Measurements from ENCODE around the gene INTS11. TPM values are rescaled to one million over a fixed set of nuclear protein-coding genes. Genes with fewer than 3 reads are reported as not detected.

INTS11 gene
- total RNA-seq, 2 donors from 2014 or later: 97.3 to 178 TPM

GRCh38 chr1:1348420-1349255 lies 24.2 kb upstream of the INTS11 start:
- under 1% methylated on average over 67 of the region's 109 CpGs for WGBS
- intact Hi-C loops (cut with DNase I): loop anchor here (5.0 kb wide), 1 partner anchor 41 kb away; the partner anchor contains the start of genes ACAP3 and PUSL1
- Histone ChIP-seq H3K4me3 (peak overlapping the region; percentile 60 to 79), H3K27ac (peak overlapping the region; percentile 62 to 66), H3K4me1 (replicated peaks) (peaks cover 14% of the 10 kb centered on the region), H3K9me3 (no peaks in the 10 kb centered on the region), H3K36me3 (no peaks in the 10 kb centered on the region), H3K27me3 (replicated peaks; ENCODE audit: insufficient read depth) (no peaks in the 10 kb centered on the region)
- TF ChIP-seq POLR2A (IDR thresholded peaks at IDR 0.05) (no peak), CTCF (IDR thresholded peaks at IDR 0.05) (no peak), POLR2AphosphoS5 (IDR thresholded peaks at IDR 0.05) (no peak)
- DNase-seq (ENCODE audit: low spot score): no peak

DNA sequence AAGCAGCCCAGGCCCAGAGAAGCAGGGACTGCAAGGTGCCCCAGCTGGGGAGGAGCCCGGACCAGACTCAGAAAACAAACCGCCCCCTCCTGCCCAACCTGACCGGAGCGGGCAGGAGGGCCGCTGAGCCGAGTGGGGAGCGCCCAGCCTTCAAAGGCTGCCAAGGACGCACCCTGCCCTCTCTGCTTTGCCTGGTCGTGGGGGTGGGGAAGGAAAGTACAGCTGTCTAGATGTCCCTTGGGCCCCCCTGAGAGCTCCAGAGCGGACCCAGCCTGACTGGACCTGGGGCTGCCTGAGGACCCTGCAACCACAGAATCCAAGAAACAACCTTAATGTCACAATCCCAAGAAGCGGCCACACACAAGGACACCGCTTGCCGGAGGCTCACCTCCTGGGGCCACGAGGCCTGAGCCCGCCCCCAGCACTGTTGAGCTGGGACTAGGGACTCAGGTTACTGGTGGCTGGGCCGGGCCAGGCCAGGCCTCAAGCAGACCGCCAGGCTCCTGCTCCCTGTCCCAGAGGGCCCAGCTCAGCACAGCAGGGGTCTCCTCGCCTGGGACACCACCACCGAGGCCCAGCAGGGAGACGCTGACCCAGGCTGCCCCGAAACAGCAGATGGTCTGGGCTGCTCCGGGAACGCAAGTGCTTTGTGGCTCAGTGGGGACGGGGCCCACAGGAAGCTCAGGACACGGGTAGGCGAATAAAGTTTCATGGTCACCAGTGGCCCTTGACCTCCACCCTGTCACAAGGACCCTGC lies 23.4 kb upstream of the INTS11 start:
- WGBS: 22% methylated on average over 19 of the region's 26 CpGs
- H3K4me1 ChIP-seq (replicated peaks): peaks cover 14% of the 10 kb centered on the region
- H3K36me3 ChIP-seq: no peaks in the 10 kb centered on the region
- no peak for DNase-seq (ENCODE audit: low spot score)
- H3K9me3 ChIP-seq: no peaks in the 10 kb centered on the region
- H3K27ac ChIP-seq: peak overlapping the region; percentile 62 to 66
- H3K4me3 ChIP-seq: peak overlapping the region; percentile 60 to 79
- intact Hi-C loops (cut with DNase I): loop anchor here (5.0 kb wide), 1 partner anchor 41 kb away; the partner anchor contains the start of genes ACAP3 and PUSL1
- H3K27me3 ChIP-seq (replicated peaks; ENCODE audit: insufficient read depth): no peaks in the 10 kb centered on the region
- no peak for TF ChIP-seq POLR2A (IDR thresholded peaks at IDR 0.05)
- no peak for TF ChIP-seq CTCF (IDR thresholded peaks at IDR 0.05)
- peak; percentile 44 for TF ChIP-seq POLR2AphosphoS5 (IDR thresholded peaks at IDR 0.05)

DNA sequence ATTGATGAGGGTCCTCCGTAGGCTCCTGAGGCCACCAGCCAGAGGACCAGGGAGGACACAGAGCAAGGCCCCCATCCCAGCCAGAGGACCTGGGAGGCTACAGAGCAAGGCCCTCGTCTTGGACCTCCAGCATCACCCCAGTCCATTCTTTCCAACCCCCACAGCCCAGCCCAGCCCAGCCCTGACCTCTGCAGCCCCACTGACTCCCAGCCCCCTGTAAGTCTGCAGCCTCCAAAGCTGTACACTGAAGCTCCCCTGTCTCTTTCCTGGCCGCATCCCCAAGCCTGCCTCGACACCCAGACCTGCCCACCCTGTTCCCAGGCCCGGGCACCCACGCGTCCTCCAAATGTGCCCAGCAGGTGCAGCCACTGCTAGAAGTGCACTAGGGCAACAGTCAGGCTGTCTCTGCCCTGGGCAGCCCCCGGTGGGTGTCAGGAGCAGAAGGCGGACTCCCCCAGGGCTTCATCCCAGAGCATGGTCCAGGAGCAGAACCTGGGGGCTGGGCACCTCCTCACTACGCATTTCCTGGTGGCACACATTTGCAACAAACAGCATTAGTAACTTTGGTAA lies 22.7 kb upstream of the INTS11 start:
- H3K36me3 ChIP-seq: no peaks in the 10 kb centered on the region
- peak overlapping the region; percentile 60 to 79 for H3K4me3 ChIP-seq
- H3K27me3 ChIP-seq (replicated peaks; ENCODE audit: insufficient read depth): no peaks in the 10 kb centered on the region
- H3K4me1 ChIP-seq (replicated peaks): peaks cover 14% of the 10 kb centered on the region
- H3K27ac ChIP-seq: peak overlapping the region; percentile 62 to 66
- no peaks in the 10 kb centered on the region for H3K9me3 ChIP-seq
- WGBS: 70% methylated on average over 10 of the region's 10 CpGs
- intact Hi-C loops (cut with DNase I): loop anchor here (5.0 kb wide), 1 partner anchor 40 kb away; the partner anchor contains the start of genes ACAP3 and PUSL1
- TF ChIP-seq CTCF (IDR thresholded peaks at IDR 0.05) (no peak), POLR2A (IDR thresholded peaks at IDR 0.05) (no peak), POLR2AphosphoS5 (IDR thresholded peaks at IDR 0.05) (no peak)
- DNase-seq (ENCODE audit: low spot score): no peak

DNA sequence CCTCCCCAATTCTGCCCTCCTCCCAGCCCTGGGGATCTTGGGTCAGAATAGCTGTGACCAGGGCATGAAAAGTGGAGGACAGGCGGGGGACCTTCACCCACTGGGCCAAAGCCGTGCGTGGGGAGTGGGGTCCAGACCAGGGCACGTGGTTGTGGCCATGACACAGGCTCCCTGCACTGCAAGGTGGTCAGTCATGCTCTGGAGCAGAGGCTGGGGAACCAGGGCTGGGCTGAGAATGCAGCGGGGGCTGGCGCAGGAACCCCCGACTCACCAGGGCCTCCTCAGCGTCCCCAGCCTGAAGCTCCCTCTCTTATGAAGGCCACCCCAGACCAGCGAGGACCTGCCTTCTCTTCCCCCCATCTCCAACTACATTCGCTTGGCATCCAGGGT lies 22.0 kb upstream of the INTS11 start:
- Histone ChIP-seq H3K4me1 (replicated peaks) (peaks cover 14% of the 10 kb centered on the region), H3K27me3 (replicated peaks; ENCODE audit: insufficient read depth) (no peaks in the 10 kb centered on the region), H3K9me3 (no peaks in the 10 kb centered on the region), H3K27ac (no peak overlapping the region), H3K36me3 (peaks cover 0 to 4% of the 10 kb centered on the region in 2 donors), H3K4me3 (no peak overlapping the region)
- DNase-seq (ENCODE audit: low spot score): no peak
- WGBS: 85% methylated on average over 9 of the region's 10 CpGs
- TF ChIP-seq POLR2A (IDR thresholded peaks at IDR 0.05) (no peak), CTCF (IDR thresholded peaks at IDR 0.05) (no peak), POLR2AphosphoS5 (IDR thresholded peaks at IDR 0.05) (no peak)
- intact Hi-C loops (cut with DNase I): loop anchor here (5.0 kb wide), 1 partner anchor 39 kb away; the partner anchor contains the start of genes ACAP3 and PUSL1

Data from prostate gland (tissue), 2 donors.